K562 (cell line): Measurements from ENCODE around the gene CASR. TPM values are rescaled to one million over a fixed set of nuclear protein-coding genes. Genes with fewer than 3 reads are reported as not detected.
A peak's percentile ranks its signal among the peaks of the same experiment; 100 is the strongest.

Experiments
- ATAC-seq: fragments of 200-7000 bp; cut with Tn5 transposase; 3 replicates; pipeline ENCODE4 v1.9.1; 2020; ENCODE audit warnings: moderate library complexity
- BruUV-seq: library from RNA; stranded (reverse); fragments of 400-500 nt; replicated peaks from 2 replicates; lab custom pipeline; 2021; lab: Mats Ljungman, UMichigan
- CTCF ChIA-PET: fragments of 300-600 bp; formaldehyde crosslinking; extraction: SDS; loops from one replicate; lab custom pipeline; 2021; ENCODE audit warnings: low intra/inter-chr PET ratio; lab: Yijun Ruan, JAX
- POLR2A ChIA-PET: fragments of 300-600, 350-650 bp; sonication (Branson Sonifier 250); formaldehyde crosslinking; extraction: SDS; loops from one replicate; lab custom pipeline; 2021; ENCODE audit warnings: antibody characterized with exemption, inconsistent platforms; lab: Yijun Ruan, JAX
- DNase-seq, 4 experiments: peaks; one replicate each; pipeline versions ENCODE4 v3.0.0 to v3.0.0-alpha.2; 2011 to 2018; ENCODE audit warnings: low spot score in 3 of 4, mixed read lengths in 3 of 4; ENCODE audit errors: extremely low read depth in 1 of 4
- FAIRE-seq: peaks from 2 replicates; lab custom pipeline; 2011; peaks lifted over from hg19 to GRCh38; lab: Jason Lieb, UNC
- H2AFZ ChIP-seq: 2 replicates; pipeline ENCODE4 v1.6.0; 2011; ENCODE audit warnings: low read depth, low read length, control low read depth, inconsistent platforms
- H3K27ac ChIP-seq: fragments of 200-600 bp; 3 replicates; pipeline ENCODE4 v1.8.0; 2011; ENCODE audit warnings: low read depth, mild to moderate bottlenecking, control low read depth, inconsistent platforms, low read length, moderate library complexity, mixed read lengths; ENCODE audit errors: extremely low read depth
- H3K27me3 ChIP-seq, 2 experiments: fragments of 300-600 bp in 1 of 2; 2 replicates in 1 of 2; 3 replicates in 1 of 2; pipeline versions ENCODE4 v1.6.0 to v1.8.0; 2011; ENCODE audit warnings: inconsistent platforms in 2 of 2, low read length in 2 of 2, mild to moderate bottlenecking in 1 of 2, mixed read lengths in 1 of 2, moderate library complexity in 1 of 2; ENCODE audit not compliant: control insufficient read depth in 2 of 2, insufficient read depth in 2 of 2
- H3K36me3 ChIP-seq: fragments of 300-600 bp; 3 replicates; pipeline ENCODE4 v1.8.0; 2011; ENCODE audit warnings: mild to moderate bottlenecking, low read length, inconsistent platforms; ENCODE audit not compliant: control insufficient read depth, insufficient read depth
- H3K4me1 ChIP-seq, 2 experiments: fragments of 200-600 bp in 1 of 2; replicated peaks in 1 of 2; 2 replicates in 1 of 2; 3 replicates in 1 of 2; pipeline versions ENCODE4 v1.5.1 to v1.8.0; 2011; ENCODE audit warnings: inconsistent platforms in 2 of 2, low read length in 2 of 2, mild to moderate bottlenecking in 1 of 2, mixed read lengths in 1 of 2, moderate library complexity in 1 of 2; ENCODE audit not compliant: control insufficient read depth in 2 of 2, insufficient read depth in 2 of 2
- H3K4me2 ChIP-seq: 2 replicates; pipeline ENCODE4 v1.6.1; 2011; ENCODE audit warnings: low read length, control low read depth, inconsistent platforms, mixed read lengths; ENCODE audit not compliant: insufficient read depth
- H3K4me3 ChIP-seq: fragments of 200-600 bp; sonication (generic), shearing (Covaris generic); 2 replicates; pipeline ENCODE4 v1.5.1; 2016; ENCODE audit warnings: control low read depth, inconsistent platforms
- H3K79me2 ChIP-seq: fragments of 200-600 bp; 3 replicates; pipeline ENCODE4 v1.8.0; 2011; ENCODE audit warnings: low read length, inconsistent platforms; ENCODE audit not compliant: control insufficient read depth, insufficient read depth
- H3K9ac ChIP-seq, 2 experiments: 2 replicates each; pipeline versions ENCODE4 v1.6.0 to v1.6.1; 2011; ENCODE audit warnings: low read depth in 2 of 2, low read length in 2 of 2, control low read depth in 1 of 2, inconsistent platforms in 1 of 2, mild to moderate bottlenecking in 1 of 2, mixed read lengths in 1 of 2; ENCODE audit not compliant: insufficient read depth in 1 of 2
- H3K9me1 ChIP-seq: one replicate; pipeline ENCODE4 v1.6.0; 2011; ENCODE audit warnings: inconsistent platforms, mild to moderate bottlenecking, low read length, moderate library complexity; ENCODE audit not compliant: control insufficient read depth, insufficient read depth
- H3K9me3 ChIP-seq: replicated peaks from 2 replicates; pipeline ENCODE4 v1.5.1; 2011; ENCODE audit warnings: low read depth, low read length, inconsistent platforms; ENCODE audit not compliant: control insufficient read depth, insufficient read depth
- H4K20me1 ChIP-seq: replicated peaks from 2 replicates; pipeline ENCODE4 v1.6.1; 2011; ENCODE audit warnings: low read length, inconsistent platforms, mixed read lengths; ENCODE audit not compliant: control insufficient read depth, insufficient read depth
- CEBPG ChIP-seq, 3 experiments: fragments of 200-800 bp in 1 of 3; sonication (Bioruptor generic) in 1 of 3; sonication (generic) in 1 of 3; formaldehyde crosslinking in 1 of 3; IDR thresholded peaks in 2 of 3; conservative IDR thresholded peaks in 1 of 3; 2 replicates each; pipeline versions ENCODE4 v1.6.1 to v1.8.0; 2016 to 2022; ENCODE audit warnings: missing compliant biosample characterization in 2 of 3, missing genetic modification characterization in 2 of 3, mild to moderate bottlenecking in 1 of 3, missing genetic modification reagents in 1 of 3
- GATAD2B ChIP-seq: fragments of 450-650 bp; IDR thresholded peaks from 2 replicates; pipeline ENCODE4 v1.6.1; 2017; ENCODE audit warnings: mild to moderate bottlenecking, borderline replicate concordance
- HNRNPH1 ChIP-seq: fragments of 200-400 bp; formaldehyde crosslinking; optimal IDR thresholded peaks from 2 replicates; pipeline ENCODE3; 2017; ENCODE audit warnings: low read depth, mild to moderate bottlenecking, low read length, moderate library complexity
- MGA ChIP-seq: fragments of 450-650 bp; IDR thresholded peaks from 2 replicates; pipeline ENCODE4 v1.6.1; 2016; ENCODE audit warnings: mild to moderate bottlenecking, moderate library complexity
- MYC ChIP-seq, 2 experiments: fragments of 250-450 bp in 1 of 2; sonication (Bioruptor Pico) in 1 of 2; IDR thresholded peaks; 2 replicates each; pipeline versions ENCODE4 v1.5.1 to v1.6.1; 2012 to 2021; ENCODE audit warnings: low read depth in 2 of 2, borderline replicate concordance in 1 of 2, improper control_type of control experiment in 1 of 2, low read length in 1 of 2, mild to moderate bottlenecking in 1 of 2, moderate library complexity in 1 of 2
- NR2C1 ChIP-seq, 2 experiments: fragments of 450-650 bp; IDR thresholded peaks; 2 replicates each; pipeline ENCODE4 v1.6.1; 2017; ENCODE audit warnings: mild to moderate bottlenecking in 2 of 2, antibody characterized with exemption in 1 of 2, inconsistent platforms in 1 of 2, missing compliant biosample characterization in 1 of 2, missing genetic modification characterization in 1 of 2
- OTX1 ChIP-seq: fragments of 450-650 bp; formaldehyde crosslinking; IDR thresholded peaks from 2 replicates; pipeline ENCODE4 v1.4.0; 2022; ENCODE audit warnings: mild to moderate bottlenecking
- TAF9B ChIP-seq: fragments of 450-650 bp; IDR thresholded peaks from 2 replicates; pipeline ENCODE4 v1.6.1; 2018; ENCODE audit warnings: mild to moderate bottlenecking; ENCODE audit not compliant: partially characterized antibody
- WGBS: fragments of 100-300 bp; shearing (Covaris generic); methylation state at CpG from one replicate; pipeline ENCODE4 v1.1.6; 2016; ENCODE audit warnings: low coverage, mixed read lengths; ENCODE audit not compliant: insufficient coverage; ENCODE audit errors: missing lambda C conversion rate; 5-methylcytosine and 5-hydroxymethylcytosine counted together
- in situ Hi-C: fragments of 300-500 bp; cut with MboI; formaldehyde crosslinking; loops from 4 replicates; pipeline ENCODE4 v1.15.0; 2018; ENCODE audit warnings: inconsistent platforms, mixed read lengths
- intact Hi-C: fragments of 100-400 bp; cut with micrococcal nuclease; formaldehyde crosslinking; loops from 2 replicates; pipeline ENCODE4 v1.14.2; 2022
- polyA plus RNA-seq, 8 experiments: library from polyadenylated mRNA; depleted of rRNA in 4 of 8; stranded (reverse) in 5 of 8; unstranded in 3 of 8; fragments of >200 nt; fragmentation: Nextera tagmentation in 2 of 8; fragmentation: Illumina TruSeq in 1 of 8; extraction: Ambion mirVana in 2 of 8; extraction: Trizol in 1 of 8; gene quantifications; 2 replicates each; pipeline versions ENCODE4 v1.2.1 to v1.2.3, GENCODE V29; 2011 to 2014; ENCODE audit warnings: inconsistent platforms in 1 of 8, missing spikeins in 1 of 8
- total RNA-seq, 7 experiments: library from RNA; depleted of rRNA in 6 of 7; stranded (reverse); fragments of >200 nt in 6 of 7; fragmentation: Illumina TruSeq in 2 of 7; extraction: Trizol in 2 of 7; gene quantifications; 2 replicates each; pipeline versions ENCODE4 v1.2.1 to v1.2.3, GENCODE V29; 2011 to 2021; ENCODE audit warnings: low replicate concordance in 1 of 7
- TF ChIP-seq, protein P1 (sequence below): sonication (generic); IDR thresholded peaks from 2 replicates; pipeline ENCODE4 v1.6.1; 2016

The CASR gene
- total and polyA plus RNA-seq, 9 of the 15 experiments (the other 6 are each of a cell fraction or from before 2014, with no cell fraction given) = not detected

DNA sequence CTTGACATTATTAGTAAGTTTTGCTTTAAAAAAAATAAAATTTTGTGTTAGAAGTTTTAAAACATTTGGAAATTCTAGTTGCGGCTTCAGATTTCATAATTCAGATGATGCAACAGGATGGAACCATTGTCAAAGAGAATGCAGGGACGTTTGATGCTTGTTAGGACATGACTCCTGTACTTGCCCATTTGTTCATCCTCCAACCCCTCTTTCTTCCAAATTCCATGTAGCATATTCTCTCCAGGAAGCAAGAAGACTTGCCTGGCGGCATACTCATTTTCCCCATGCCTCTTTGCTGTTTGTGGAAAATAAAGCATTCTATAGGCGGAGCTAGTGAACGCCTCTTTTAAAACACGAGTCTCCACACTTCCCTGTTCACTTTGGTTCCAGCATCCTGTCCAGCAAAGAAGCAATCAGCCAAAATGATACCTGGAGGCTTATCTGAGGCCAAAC is 141.4 kb downstream of the CASR start, which contains the start of gene CSTA:
Gene CSTA (plus strand): TSS at position 378 of the 453 bp plus-strand sequence. CDS start 45 bp downstream, at position 423.
- POLR2A ChIA-PET = no interaction called here
- intact Hi-C loops (no loop called here), in situ Hi-C loops (no loop called here)
- WGBS = 3% methylated on average over 6 of the region's 6 CpGs
- ATAC-seq = peak; percentile 53
- Histone ChIP-seq H4K20me1 (no peaks in the 10 kb centered on the region), H3K9ac (no peak within 1 kb of the TSS), H3K27me3 (no peaks in the 10 kb centered on the region), H3K4me3 (no peak within 1 kb of the TSS), H3K79me2 (no peaks in the 10 kb centered on the region), H3K4me1 (no peaks in the 10 kb centered on the region), H3K9me3 (no peaks in the 10 kb centered on the region), H2AFZ (no peak within 1 kb of the TSS), H3K36me3 (no peaks in the 10 kb centered on the region), H3K4me2 (no peak within 1 kb of the TSS), H3K9me1 (no peaks in the 10 kb centered on the region), H3K27ac (no peak within 1 kb of the TSS)
- no peak for FAIRE-seq
- DNase-seq = no peak
- CTCF ChIA-PET = no interaction called here
- no TSS peak for BruUV-seq
- TF ChIP-seq HNRNPH1 = no peak
- TF ChIP-seq NR2C1 (IDR thresholded peaks at IDR 0.05) = no peak
- TF ChIP-seq NR2C1 (tag; IDR thresholded peaks at IDR 0.05) = no peak
- peak; percentile 30; the same call in 1 of the 2 replicates for TF ChIP-seq CEBPG (CRISPR knock-in tag; IDR thresholded peaks at IDR 0.05)
- TF ChIP-seq CEBPG (tag; conservative IDR thresholded peaks at IDR 0.05 in 1 of 2, IDR thresholded peaks at IDR 0.05 in 1 of 2) = peak; percentile 93 to 95
- no peak for TF ChIP-seq OTX1 (CRISPR knock-in tag)
- TF ChIP-seq MGA = peak; percentile 33; the same call in 1 of the 2 replicates
- no peak for TF ChIP-seq MYC (IDR thresholded peaks at IDR 0.05; ENCODE audit: low read depth, low read length)
- no peak for TF ChIP-seq MYC (CRISPR knock-in tag; IDR thresholded peaks at IDR 0.05; ENCODE audit: borderline replicate concordance, low read depth)
- no peak for TF ChIP-seq TAF9B
- TF ChIP-seq, protein P1, sequence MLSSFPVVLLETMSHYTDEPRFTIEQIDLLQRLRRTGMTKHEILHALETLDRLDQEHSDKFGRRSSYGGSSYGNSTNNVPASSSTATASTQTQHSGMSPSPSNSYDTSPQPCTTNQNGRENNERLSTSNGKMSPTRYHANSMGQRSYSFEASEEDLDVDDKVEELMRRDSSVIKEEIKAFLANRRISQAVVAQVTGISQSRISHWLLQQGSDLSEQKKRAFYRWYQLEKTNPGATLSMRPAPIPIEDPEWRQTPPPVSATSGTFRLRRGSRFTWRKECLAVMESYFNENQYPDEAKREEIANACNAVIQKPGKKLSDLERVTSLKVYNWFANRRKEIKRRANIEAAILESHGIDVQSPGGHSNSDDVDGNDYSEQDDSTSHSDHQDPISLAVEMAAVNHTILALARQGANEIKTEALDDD = no peak
- no peak for TF ChIP-seq GATAD2B
